Measurements from ENCODE around the gene ATG4B. TPM values are rescaled to one million over a fixed set of nuclear protein-coding genes. Genes with fewer than 3 reads are reported as not detected.

ATG4B gene
- total and polyA plus RNA-seq, 2 experiments from 2014 or later, result 105 to 110 TPM

DNA sequence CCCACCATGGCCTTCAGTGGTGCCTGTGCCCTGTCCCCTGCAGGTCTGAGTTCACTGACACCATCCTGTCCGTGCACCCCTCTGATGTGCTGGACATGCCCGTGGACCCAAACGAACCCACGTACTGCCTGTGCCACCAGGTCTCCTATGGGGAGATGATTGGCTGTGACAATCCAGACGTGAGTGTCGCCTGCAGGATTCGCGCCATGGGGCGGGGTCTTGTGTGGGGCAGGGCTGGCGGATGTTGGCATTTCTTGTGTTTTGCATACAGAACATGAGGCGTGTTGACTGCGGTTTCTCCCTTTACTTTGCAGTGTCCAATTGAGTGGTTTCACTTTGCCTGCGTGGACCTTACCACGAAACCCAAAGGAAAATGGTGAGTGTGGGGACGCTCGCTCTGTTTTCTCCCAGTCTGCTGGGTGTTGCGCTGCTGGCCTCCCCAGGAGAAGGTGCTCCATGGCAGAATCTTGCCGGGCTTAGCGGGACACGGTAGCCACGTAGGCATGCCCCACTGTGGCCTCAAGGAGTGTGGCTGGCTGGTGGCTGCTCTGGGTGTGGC is 85.5 kb downstream of the ATG4B start:
- DNase-seq (ENCODE audit: low read depth in 1 of 2, low spot score in 1 of 2), result no peak
- H3K36me3 ChIP-seq, result peaks cover 21% of the 10 kb centered on the region
- no peaks in the 10 kb centered on the region for H3K4me1 ChIP-seq (ENCODE audit: low read depth)
- H3K27me3 ChIP-seq, result no peaks in the 10 kb centered on the region
- no peak for TF ChIP-seq CTCF (IDR thresholded peaks at IDR 0.05; ENCODE audit: low read depth, low read length)
- H3K4me3 ChIP-seq, result no peak overlapping the region
- no peak overlapping the region for H3K27ac ChIP-seq
- H3K9me3 ChIP-seq (ENCODE audit: low read depth), result no peaks in the 10 kb centered on the region

Other genes starting within 250 kb of the ATG4B start
- gene STK25, start 129.1 kb upstream of the ATG4B start, total RNA-seq, result 360 and 422 TPM in 2 replicates
- gene STK25, start 129.1 kb upstream of the ATG4B start, polyA plus RNA-seq, result 295 and 302 TPM in 2 replicates
- 45.8 and 47.5 TPM in 2 replicates for gene BOK, start 78.9 kb upstream of the ATG4B start, total RNA-seq
- 27.2 and 32.2 TPM in 2 replicates for gene BOK, start 78.9 kb upstream of the ATG4B start, polyA plus RNA-seq
- 93.0 and 101 TPM in 2 replicates for gene THAP4, start 535 bp upstream of the ATG4B start, total RNA-seq
- 82.0 and 113 TPM in 2 replicates for gene THAP4, start 535 bp upstream of the ATG4B start, polyA plus RNA-seq
- 31.1 and 47.7 TPM in 2 replicates for gene DTYMK, start 49.1 kb downstream of the ATG4B start, total RNA-seq
- 72.7 and 85.3 TPM in 2 replicates for gene DTYMK, start 49.1 kb downstream of the ATG4B start, polyA plus RNA-seq
- gene ING5, start 64.3 kb downstream of the ATG4B start, total RNA-seq, result 39.4 and 53.6 TPM in 2 replicates
- gene ING5, start 64.3 kb downstream of the ATG4B start, polyA plus RNA-seq, result 16.3 and 26.3 TPM in 2 replicates
- 19.4 and 26.8 TPM in 2 replicates for gene D2HGDH, start 96.9 kb downstream of the ATG4B start, total RNA-seq
- gene D2HGDH, start 96.9 kb downstream of the ATG4B start, polyA plus RNA-seq, result 23.4 and 24.6 TPM in 2 replicates
- gene GAL3ST2, start 139.1 kb downstream of the ATG4B start, total RNA-seq, result 0.18 and 1.2 TPM in 2 replicates
- not detected in 2 replicates for gene GAL3ST2, start 139.1 kb downstream of the ATG4B start, polyA plus RNA-seq
- gene NEU4, start 171.5 kb downstream of the ATG4B start, total RNA-seq, result 0.56 and 1.8 TPM in 2 replicates
- gene NEU4, start 171.5 kb downstream of the ATG4B start, polyA plus RNA-seq, result 0.13 and 1.6 TPM in 2 replicates
- not detected in 2 replicates for gene PDCD1, start 221.2 kb downstream of the ATG4B start, total RNA-seq
- gene PDCD1, start 221.2 kb downstream of the ATG4B start, polyA plus RNA-seq, result not detected in 2 replicates
- gene RTP5, start 232.0 kb downstream of the ATG4B start, total RNA-seq, result not detected in 2 replicates
- gene RTP5, start 232.0 kb downstream of the ATG4B start, polyA plus RNA-seq, result not detected in 2 replicates